Psoas muscle (tissue), 8 donors: ENCODE results near the gene RPP25. TPM values are rescaled to one million over a fixed set of nuclear protein-coding genes. Genes with fewer than 3 reads are reported as not detected.

Source experiments
- ATAC-seq, 4 donors: fragments of 200-7000 bp; cut with Tn5 transposase; one replicate each; pipeline ENCODE4 v1.9.1; 2020; ENCODE audit warnings: moderate library complexity in 3 of 4, mild to moderate bottlenecking in 2 of 4
- DNase-seq, 2 donors: peaks; one replicate each; pipeline ENCODE4 v3.0.0-alpha.2; 2020
- H3K27ac ChIP-seq: fragments of 200-600 bp; one replicate; pipeline ENCODE4 v1.8.0; 2022
- H3K27me3 ChIP-seq, 3 donors: fragments of 200-600 bp in 1 of 3; one replicate each; pipeline versions ENCODE4 v1.6.1 to v1.8.0; 2013 to 2022; ENCODE audit warnings: low read length in 2 of 3, mild to moderate bottlenecking in 2 of 3, moderate library complexity in 1 of 3; ENCODE audit not compliant: insufficient read depth in 3 of 3
- H3K36me3 ChIP-seq, 2 donors: fragments of 200-600 bp in 1 of 2; one replicate each; pipeline versions ENCODE4 v1.6.1 to v1.8.0; 2013 to 2022; ENCODE audit warnings: low read depth in 1 of 2, mild to moderate bottlenecking in 1 of 2, moderate library complexity in 1 of 2; ENCODE audit not compliant: insufficient read depth in 1 of 2
- H3K4me1 ChIP-seq: fragments of 200-600 bp; one replicate; pipeline ENCODE4 v1.8.0; 2022
- H3K4me3 ChIP-seq: fragments of 200-600 bp; one replicate; pipeline ENCODE4 v1.8.0; 2022; ENCODE audit warnings: mild to moderate bottlenecking
- H3K9me3 ChIP-seq: fragments of 200-600 bp; one replicate; pipeline ENCODE4 v1.8.0; 2022
- WGBS, 3 donors: extraction: QIAGEN DNeasy Blood & Tissue Kit; methylation state at CpG; one replicate each; pipeline versions ENCODE4 v1.1.6 to v1.1.7; 2013; 5-methylcytosine and 5-hydroxymethylcytosine counted together
- intact Hi-C, 2 donors: fragments of 100-400 bp; cut with DNase I; formaldehyde crosslinking; loops; one replicate each; pipeline versions ENCODE4 v1.11.0 to v1.14.2; 2022
- long read RNA-seq, 2 donors: library from polyadenylated mRNA; unstranded; transcript quantifications; one replicate each; pipeline ENCODE4 v2.0.0, GENCODE V29; 2021
- polyA plus RNA-seq, 3 donors: library from polyadenylated mRNA; stranded (reverse); fragments of 200-250 nt; gene quantifications; one replicate each; pipeline ENCODE4 v1.2.3, GENCODE V29; 2013
- total RNA-seq, 4 donors: library from RNA; stranded (reverse); fragmentation: NEBNext Ultra II Directional in 2 of 4; extraction: Animal tissue kit (Norgen Biotek cat#: 25700) in 2 of 4; gene quantifications; one replicate each; pipeline versions ENCODE4 v1.2.1 to v1.2.4, GENCODE V29; 2021 to 2023
- TF ChIP-seq, protein P1 (sequence below): fragments of 200-600 bp; IDR thresholded peaks from one replicate; pipeline ENCODE4 v1.8.0; 2022; ENCODE audit warnings: antibody characterized with exemption
- donor health status: healthy with polysubstance abuse.
- donor health status: DM: no; HTN: no; CAD: no; lungs with moderate emphysema.
- donor health status: Bipolar disorder and iron deficiency.
- donor health status: healthy.
- donor health status: DM: yes; HTN: yes; CAD: no.
- donor health status: DM: no; HTN: no; CAD: no.
- donor health status: DM: no; HTN: no; CAD: no.
- donor health status: DM: yes; HTN: yes; CAD: no.

Gene RPP25, protein sequence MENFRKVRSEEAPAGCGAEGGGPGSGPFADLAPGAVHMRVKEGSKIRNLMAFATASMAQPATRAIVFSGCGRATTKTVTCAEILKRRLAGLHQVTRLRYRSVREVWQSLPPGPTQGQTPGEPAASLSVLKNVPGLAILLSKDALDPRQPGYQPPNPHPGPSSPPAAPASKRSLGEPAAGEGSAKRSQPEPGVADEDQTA
- total RNA-seq = 1 to 10 TPM in 3 of 4 donors, under 1 TPM in 1; 0.64 to 1.9 (median 1.4) TPM
- polyA plus RNA-seq = 10 to 100 TPM in 1 of 3 donors, 1 to 10 TPM in 2; 1.7 to 11.6 (median 2.3) TPM
- long read RNA-seq, donor 1, partial matches to known transcripts = 0 of 1 reads
- long read RNA-seq, donor 1, other reads (novel, unspliced or antisense) = 0 of 1 reads
- long read RNA-seq, donor 2, transcript RPP25-201 (1 exons, 3,049 nt) = major isoform, 5 of 5 reads
- long read RNA-seq, donor 2, partial matches to known transcripts = 0 of 5 reads
- long read RNA-seq, donor 2, other reads (novel, unspliced or antisense) = 0 of 5 reads

DNA sequence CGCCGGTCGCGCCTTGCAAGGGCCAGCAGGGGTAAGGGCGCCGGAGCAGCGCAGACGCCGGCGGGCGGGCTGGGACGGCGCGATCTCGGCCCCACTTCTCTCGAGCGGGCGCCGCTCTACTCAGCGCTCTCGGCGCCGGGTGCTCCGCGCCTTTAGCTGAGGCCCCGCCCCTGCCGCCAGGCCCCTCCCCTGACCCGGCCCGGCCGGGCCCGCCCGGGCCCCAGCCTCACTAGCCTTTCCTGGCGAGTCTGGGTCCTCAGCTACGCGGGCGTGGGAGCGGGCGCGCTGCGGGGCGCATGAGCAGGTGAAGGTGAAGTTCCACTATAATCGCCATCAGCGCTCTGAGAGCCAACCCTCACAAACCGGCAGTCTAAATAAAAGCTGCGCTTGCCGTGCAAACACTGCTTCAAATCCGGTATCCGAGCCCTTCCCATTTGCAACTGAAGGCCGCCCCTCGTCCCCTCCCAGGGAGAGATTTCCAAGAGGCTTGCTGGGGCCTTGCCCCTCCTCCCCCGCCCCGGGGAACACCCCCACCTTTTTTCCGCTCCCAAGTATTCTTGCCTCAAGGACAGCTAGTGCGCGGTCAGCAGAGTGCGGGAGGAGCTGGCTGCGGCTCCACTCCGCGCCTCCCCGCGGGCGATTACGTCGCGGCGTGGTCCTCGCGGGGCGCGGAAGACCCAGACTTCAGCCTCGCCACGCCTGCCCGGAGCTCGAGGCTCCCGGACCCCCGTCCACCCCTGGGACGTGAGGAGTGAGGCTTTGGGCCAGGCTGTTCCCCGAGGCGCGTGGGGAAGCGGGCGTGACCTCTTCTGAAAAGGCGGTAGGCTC, at the start of gene RPP25:
TSS of gene RPP25 (minus strand) at position 125 of the 828 bp plus-strand sequence. CDS start 189 bp downstream, outside the sequence.
- no peaks in the 10 kb centered on the region for H3K36me3 ChIP-seq
- H3K27me3 ChIP-seq = peaks cover 0 to 50% (median 15%) of the 10 kb centered on the region in 3 donors
- intact Hi-C loops = loop anchor here (5.0 to 10.0 kb wide), 3 partner anchors 322 to 582 kb away; no protein-coding TSS in a partner anchor
- WGBS, 3 donors = 0 to 1% (median 0%) methylated on average over 55 to 83 of the region's 83 CpGs
- ATAC-seq (peak; percentile 83 to 90 (median 89)), DNase-seq (peak; percentile 78 to 84)
- TF ChIP-seq, protein P1, sequence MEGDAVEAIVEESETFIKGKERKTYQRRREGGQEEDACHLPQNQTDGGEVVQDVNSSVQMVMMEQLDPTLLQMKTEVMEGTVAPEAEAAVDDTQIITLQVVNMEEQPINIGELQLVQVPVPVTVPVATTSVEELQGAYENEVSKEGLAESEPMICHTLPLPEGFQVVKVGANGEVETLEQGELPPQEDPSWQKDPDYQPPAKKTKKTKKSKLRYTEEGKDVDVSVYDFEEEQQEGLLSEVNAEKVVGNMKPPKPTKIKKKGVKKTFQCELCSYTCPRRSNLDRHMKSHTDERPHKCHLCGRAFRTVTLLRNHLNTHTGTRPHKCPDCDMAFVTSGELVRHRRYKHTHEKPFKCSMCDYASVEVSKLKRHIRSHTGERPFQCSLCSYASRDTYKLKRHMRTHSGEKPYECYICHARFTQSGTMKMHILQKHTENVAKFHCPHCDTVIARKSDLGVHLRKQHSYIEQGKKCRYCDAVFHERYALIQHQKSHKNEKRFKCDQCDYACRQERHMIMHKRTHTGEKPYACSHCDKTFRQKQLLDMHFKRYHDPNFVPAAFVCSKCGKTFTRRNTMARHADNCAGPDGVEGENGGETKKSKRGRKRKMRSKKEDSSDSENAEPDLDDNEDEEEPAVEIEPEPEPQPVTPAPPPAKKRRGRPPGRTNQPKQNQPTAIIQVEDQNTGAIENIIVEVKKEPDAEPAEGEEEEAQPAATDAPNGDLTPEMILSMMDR = no peak
- H3K4me1 ChIP-seq = peaks cover 29% of the 10 kb centered on the region
- peak within 1 kb of the TSS; percentile 72 for H3K4me3 ChIP-seq
- H3K27ac ChIP-seq = peak within 1 kb of the TSS; percentile 60
- H3K9me3 ChIP-seq = no peaks in the 10 kb centered on the region

DNA sequence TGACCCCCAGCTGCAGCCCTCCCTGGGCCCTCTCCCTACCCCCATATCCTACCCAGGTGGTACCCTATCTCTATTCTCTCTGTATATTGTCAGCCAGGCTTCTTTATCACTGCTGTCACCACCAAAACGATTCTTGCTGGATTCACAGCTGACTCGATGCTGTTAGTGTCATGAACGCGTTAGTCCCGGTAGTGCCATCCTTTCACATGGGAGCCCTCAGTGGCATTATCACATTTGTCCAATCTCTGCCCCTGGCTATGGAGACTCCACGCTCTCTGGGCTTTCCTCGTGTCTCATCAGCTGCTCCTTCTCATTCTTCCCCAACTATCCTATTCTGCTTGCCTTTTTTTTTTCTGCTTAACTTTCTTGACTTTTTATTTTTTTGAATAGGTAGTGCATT, 45.8 kb upstream of the RPP25 start:
- WGBS, 3 donors = 43 to 60% (median 47%) methylated on average over 7 of the region's 7 CpGs
- Histone ChIP-seq H3K36me3 (no peaks in the 10 kb centered on the region), H3K9me3 (no peaks in the 10 kb centered on the region), H3K4me1 (no peaks in the 10 kb centered on the region), H3K4me3 (no peak overlapping the region), H3K27me3 (peaks cover 0 to 39% (median 0%) of the 10 kb centered on the region in 3 donors), H3K27ac (no peak overlapping the region)
- DNase-seq (no peak), ATAC-seq (no peak)
- TF ChIP-seq, protein P1 = no peak
- intact Hi-C loops = no loop called here

DNA sequence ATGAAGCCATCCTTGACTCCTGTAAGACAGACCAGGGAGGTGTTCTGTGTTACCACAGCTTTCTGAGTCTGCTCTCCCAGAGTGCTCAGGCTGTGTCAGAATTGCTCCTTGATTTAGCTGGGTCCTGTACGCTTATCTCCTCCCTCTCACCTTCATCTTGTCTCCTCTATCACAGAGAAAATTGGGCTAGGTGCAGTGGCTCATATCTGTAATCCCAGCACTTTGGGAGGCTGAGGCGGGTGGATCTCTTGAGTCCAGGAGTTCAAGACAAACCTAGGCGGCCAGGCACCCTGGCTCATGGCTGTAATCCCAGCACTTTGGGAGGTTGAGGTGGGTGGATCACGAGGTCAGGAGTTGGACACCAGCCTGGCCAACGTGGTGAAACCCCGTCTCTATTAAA, 44.7 kb upstream of the RPP25 start:
- no peak overlapping the region for H3K27ac ChIP-seq
- intact Hi-C loops = no loop called here
- H3K36me3 ChIP-seq = no peaks in the 10 kb centered on the region
- DNase-seq (no peak), ATAC-seq (no peak)
- no peaks in the 10 kb centered on the region for H3K9me3 ChIP-seq
- TF ChIP-seq, protein P1 = no peak
- WGBS, 3 donors = 69 to 75% (median 74%) methylated on average over 6 of the region's 6 CpGs
- H3K4me3 ChIP-seq = no peak overlapping the region
- no peaks in the 10 kb centered on the region for H3K4me1 ChIP-seq
- peaks cover 0 to 50% (median 2%) of the 10 kb centered on the region in 3 donors for H3K27me3 ChIP-seq

DNA sequence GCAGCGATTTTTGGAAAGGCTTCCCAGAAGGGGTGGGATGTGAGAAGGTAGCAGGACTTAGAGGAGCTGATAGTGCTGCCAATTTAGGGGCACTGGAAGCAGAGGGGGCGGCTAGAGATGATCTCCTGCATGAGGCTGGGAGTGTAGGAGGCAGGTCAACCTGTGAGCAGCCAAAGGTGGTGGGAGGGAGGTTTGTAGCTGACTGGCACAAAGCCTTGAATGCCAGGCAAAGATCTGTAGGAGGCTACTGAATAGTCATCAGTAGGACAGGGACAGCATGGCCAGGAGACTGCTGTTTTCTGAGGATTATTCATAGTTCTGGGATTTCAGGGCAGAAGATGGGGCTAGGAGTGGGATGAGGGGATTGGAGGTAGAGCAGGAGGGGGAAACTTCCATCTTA, 41.0 kb upstream of the RPP25 start:
- Histone ChIP-seq H3K27me3 (peaks cover 0 to 58% (median 6%) of the 10 kb centered on the region in 3 donors), H3K4me3 (no peak overlapping the region), H3K4me1 (peaks cover 5% of the 10 kb centered on the region), H3K36me3 (no peaks in the 10 kb centered on the region), H3K27ac (no peak overlapping the region), H3K9me3 (no peaks in the 10 kb centered on the region)
- TF ChIP-seq, protein P1 = no peak
- WGBS, 3 donors = 65 to 77% (median 68%) methylated on average over 2 of the region's 2 CpGs
- ATAC-seq = no peak
- no peak for DNase-seq
- intact Hi-C loops = no loop called here
